Amniotic stem cell (primary cell): ENCODE measurements around the gene HSPG2.
"Not testable (repeated sequence)": the region's sequence is repeated elsewhere in the genome, so short reads cannot be mapped to it uniquely, and the experiment has no call there.

Source experiments
- DNase-seq: peaks from one replicate; lab custom pipeline; 2025; lab: John Stamatoyannopoulos, UW

The HSPG2 gene

DNA sequence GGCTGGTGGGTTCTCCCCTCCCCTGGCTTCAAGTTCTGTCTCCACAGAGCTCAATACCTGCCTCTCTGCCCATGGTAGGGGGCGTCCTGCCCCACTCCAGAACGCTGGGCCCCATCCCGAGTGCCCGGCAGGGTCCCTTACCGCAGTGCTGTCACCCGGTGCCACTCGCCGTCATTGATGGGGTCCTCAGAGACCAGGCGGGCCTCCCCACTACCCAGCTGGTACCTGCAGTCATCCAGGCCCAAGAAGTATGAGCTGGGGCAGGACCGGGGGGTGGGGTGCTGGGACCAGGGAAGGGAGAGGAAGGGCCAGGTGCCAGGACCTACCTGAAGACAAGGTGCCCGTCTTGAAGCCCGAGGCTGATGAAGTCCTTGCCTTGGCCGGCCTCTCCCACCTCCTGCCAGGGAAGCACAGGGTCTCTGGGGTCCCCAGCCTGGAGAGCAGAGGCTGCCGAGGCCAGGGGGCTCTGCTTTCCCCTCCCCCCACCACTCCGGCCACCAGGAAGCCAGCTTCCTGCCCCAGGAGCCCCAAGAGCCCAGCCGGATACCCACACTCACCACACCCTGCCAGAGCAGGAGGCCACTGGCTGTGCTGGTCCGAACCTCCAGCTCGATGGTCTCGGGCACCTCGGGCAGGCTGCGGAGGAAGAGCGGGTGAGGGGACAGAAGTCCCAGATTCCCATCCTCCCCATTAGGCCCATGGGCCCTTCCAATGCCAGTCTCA lies 113.0 kb downstream of the HSPG2 start:
- DNase-seq = no peak

DNA sequence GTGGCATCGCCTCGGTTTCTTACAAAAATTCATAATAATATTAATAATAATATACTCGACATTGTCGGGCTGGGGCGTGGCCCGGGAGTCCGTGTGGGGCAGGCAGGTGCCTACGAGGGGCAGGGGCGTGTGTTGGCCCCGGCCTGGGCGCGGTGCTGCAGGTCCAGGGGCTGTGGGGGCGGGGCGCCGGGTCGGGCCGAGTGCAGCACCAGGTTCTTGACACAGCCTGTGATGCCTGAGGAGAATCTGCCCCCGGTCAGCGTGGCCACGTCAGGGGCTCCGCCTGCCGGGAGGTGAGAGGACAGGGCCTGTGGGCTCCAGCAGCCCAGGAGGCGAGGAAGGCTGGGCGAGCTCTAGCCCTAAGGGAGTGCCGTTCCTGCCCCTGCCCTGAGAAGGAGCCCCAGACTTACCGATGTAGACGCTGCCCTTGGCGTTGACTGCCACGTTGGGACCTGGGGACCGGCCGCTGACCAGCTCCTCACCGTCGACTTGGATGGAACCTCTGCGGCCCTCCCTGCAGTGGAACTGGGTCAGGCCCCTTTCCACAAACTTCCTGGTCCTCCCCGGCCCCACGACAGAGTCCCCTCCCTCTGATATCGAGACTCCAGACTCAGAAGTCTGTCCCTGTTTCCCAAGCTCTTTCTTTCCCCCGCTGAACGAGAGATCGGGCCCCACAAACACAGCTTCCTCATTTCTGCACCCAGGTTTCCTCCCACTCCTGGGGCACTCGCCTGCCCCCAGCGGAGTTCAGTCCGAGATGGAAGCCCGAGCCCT lies 113.7 kb downstream of the HSPG2 start:
- no peak for DNase-seq

- no peak for DNase-seq
Observed at GRCh38 chr1:21822349-21822748, 114.8 kb downstream of the HSPG2 start.

- DNase-seq = no peak
Observed at GRCh38 chr1:21821385-21822019, 115.6 kb downstream of the HSPG2 start.

DNA sequence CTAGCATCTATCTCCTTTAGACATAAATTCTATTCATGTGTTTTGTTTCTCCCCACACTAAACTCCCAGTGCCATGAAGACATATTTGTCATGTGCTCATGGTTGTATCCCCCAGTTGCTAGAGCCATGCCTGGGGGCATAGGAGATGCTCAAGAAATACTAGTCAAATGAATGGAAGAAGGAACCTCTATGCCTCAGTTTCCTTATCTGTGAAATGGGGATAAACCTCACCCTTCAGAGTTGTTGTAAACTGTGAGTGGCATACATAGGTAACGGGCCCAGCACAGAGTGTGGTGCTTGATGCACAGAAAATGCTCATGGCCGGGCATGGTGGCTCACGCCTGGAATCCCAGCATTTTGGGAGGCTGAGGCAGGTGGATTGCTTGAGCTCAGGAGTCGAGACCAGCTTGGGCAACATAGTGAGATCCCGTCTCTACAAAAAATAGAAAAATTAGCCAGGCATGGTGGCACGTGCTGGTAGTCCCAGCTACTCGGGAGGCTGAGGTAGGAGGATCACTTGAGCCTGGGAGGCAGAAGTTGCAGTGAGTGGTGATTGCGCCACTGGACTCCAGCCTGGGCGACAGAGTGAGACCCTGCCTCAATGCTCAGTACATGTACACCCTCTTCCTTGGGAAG lies 116.4 kb downstream of the HSPG2 start:
- no peak for DNase-seq

DNA sequence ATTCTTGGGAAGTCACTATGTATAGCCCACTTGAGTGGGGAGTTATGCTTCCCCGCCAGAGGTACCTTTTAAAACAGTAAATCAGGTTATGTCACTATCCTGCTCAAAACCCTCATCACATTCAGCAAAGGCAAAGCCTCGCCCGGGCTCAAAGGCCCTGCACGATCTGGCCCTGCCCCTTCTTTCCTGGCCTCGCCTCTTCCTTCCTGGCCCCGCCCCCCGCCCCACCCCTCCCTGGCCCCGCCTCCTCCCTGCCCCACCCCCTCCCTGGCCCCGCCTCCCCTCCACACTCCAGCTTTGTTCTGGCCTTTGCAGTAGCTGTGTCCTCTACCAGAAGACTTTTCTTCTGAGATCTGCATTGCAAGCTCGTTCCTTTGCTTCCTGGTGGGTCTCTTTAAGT lies 118.5 kb downstream of the HSPG2 start:
- DNase-seq = no peak

GRCh38 chr1:21816602-21817302 lies 120.4 kb downstream of the HSPG2 start:
- DNase-seq = no peak

DNA sequence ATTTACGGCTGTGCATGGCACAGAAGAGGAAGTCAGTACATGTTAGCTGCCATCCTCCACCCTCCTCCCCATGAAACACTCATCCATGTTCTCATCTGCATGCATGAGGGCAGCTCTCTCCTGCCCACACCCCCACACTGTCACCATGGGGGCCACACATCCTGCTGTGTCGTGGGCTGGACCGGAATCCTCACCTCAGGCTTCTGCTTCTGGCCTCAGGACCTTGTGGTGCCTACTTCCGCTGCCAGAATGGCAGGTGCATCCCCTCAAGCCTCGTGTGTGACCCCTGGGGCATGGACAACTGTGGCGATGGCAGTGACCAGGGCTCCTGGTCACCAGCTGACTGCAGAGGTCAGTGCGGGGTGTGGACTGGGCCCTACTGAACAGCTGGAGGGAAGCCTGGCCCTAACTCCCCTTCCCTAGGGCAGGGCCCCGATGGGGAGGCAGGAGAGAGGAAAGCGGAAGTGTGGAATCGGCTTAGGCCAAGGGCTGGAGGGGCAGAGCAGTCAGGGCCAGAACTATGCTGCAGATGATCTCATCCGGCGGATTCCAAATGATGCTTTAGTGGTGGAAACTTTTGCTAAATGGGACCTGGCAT lies 121.3 kb downstream of the HSPG2 start:
- DNase-seq = no peak

GRCh38 chr1:21814981-21815582 lies 122.0 kb downstream of the HSPG2 start:
- no peak for DNase-seq

- no peak for DNase-seq
Observed at GRCh38 chr1:21814241-21814918, 122.7 kb downstream of the HSPG2 start.

GRCh38 chr1:21813542-21813941 lies 123.6 kb downstream of the HSPG2 start:
- no peak for DNase-seq

DNA sequence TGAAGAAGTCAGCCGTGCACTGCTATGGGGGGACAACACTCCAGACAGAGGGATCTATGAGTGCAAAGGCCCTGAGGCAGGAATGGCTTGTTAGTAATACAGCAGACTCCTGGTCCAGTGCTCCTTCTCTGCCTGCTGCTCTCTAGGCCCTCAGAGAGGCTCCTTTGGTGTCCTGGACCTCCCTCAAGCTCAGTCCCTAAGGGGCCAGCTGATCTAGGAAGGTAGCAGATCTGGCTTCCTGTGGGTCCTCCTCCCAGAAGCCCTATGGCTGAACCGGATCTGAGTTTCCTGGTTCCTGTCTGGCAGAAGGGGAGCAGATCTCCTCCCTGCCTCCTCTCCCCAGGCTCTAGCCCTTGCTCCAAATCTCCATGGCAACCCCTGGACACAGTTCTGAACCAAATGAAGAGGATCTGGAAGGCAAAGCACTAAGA lies 125.2 kb downstream of the HSPG2 start, which contains the start of gene LDLRAD2:
TSS of gene LDLRAD2 (plus strand) at position 391 of the 431 bp plus-strand sequence. CDS start 187 bp downstream, outside the sequence.
- DNase-seq = no peak

DNA sequence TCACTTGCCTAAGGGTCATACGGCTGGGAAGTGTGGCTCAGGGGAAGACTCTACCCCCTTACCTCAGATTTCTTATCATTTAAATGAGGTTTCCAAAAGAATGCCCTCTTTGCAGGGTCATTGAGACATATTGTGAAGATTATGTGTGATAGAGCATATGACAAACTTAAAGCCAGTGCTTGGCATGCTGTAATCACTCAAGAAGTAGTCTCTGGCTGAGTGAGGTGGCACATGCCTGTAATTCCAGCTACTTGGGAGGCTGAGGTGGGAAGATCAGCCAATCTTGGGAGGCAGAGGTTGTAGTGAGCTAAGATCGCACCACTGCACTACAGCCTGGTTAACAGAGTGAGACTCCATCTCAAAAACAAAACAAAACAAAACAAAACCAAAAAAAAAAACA lies 132.6 kb downstream of the HSPG2 start:
- DNase-seq = no peak

DNA sequence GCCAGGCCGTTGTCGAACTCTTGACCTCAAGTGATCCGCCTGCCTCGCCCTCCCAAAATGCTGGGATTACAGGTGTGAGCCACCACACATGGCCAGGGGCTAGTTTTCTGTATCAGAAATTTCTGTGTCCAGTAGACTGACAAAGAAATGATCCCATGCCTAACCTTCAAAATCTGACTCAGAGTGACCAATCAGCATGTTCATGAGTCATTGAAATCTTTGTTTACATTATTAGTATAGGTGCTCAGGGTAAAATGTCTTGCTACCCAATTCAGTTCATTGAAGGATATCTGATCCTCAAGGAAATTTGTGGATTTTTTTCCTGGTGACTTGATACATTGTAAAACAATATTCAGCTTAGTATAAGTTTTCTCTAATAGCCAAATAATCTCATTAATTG lies 136.0 kb downstream of the HSPG2 start:
- no peak for DNase-seq

DNA sequence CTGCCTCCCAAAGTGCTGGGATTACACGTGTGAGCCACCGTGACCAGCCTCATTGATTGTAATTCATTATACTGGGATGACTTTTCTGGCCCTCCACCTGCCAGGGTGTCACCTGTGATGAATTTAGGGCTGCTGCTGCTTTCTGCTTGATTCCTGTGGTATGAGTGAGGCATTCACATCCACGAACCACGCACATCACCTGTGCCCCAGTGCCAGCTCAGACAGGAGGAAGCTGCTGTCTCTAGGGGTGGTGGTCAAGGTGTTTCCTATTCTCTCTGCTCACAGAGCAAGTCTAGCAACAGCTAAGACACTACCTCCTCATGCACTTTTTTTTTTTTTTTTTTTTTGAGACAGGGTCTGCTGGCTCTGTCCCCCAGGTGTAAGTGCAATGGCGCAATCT lies 137.4 kb downstream of the HSPG2 start:
- no peak for DNase-seq

DNA sequence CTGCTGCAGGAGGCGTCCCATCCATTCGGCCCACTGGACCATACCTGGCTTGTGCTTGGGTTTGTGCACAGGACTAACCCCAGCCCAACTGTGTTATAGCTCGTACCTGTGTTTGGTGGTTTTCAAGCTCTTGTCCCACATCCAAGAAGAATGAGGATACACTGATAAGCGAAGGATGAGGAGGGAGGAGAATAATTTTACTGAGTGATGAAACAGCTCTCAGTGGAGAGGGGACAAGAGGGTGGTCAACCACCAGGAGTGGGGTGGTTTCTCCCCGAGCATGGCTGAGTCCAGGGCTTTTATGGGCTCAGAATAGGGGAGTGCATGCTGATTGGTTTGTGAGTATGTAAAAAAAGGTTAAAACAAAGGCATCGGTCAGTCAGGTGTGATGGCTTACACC lies 142.0 kb downstream of the HSPG2 start:
- no peak for DNase-seq

GRCh38 chr1:21794656-21795055 lies 142.5 kb downstream of the HSPG2 start:
- no peak for DNase-seq

DNA sequence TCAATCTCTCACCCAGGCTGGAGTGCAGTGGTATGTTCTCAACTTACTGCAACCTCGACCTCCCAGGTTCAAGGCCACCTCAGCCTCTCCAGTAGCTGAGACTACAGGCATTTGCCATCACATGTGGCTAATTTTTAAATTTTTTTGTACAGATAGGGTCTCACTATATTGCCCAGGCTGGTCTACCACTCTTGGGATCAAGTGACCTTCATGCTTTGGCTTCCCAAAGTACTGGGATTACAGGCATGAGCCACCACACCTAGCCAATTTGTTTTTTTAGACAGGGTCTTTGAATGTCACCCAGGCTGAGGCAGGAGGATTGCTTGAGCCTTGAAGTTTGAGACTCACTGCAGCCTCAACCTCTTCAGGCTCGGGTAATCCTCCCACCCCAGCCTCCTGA lies 144.0 kb downstream of the HSPG2 start:
- no peak for DNase-seq

DNA sequence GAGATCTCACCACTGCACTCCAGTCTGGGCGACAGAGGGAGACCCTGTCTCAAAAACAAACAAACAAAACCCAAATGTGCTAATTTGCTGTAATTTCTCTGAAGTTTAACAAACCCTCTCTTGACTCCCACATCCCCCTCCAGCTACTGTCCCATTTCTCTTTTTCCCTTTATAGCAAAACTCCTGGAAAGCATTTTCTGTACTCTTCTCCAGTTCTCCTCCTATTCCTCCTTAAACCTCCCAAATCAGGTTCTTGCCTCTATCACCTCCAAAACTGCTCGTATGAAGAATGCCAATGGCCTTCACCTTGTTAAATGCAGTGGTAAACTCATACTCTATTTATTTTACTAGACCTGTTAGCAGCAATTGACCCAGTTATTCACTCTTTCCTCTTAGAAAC lies 150.5 kb downstream of the HSPG2 start:
- no peak for DNase-seq

- DNase-seq = not testable (repeated sequence)
Observed at GRCh38 chr1:21785764-21786163, 151.3 kb downstream of the HSPG2 start.
